GM23338 (cell line): Measurements from ENCODE around the gene ALMS1. TPM values are rescaled to one million over a fixed set of nuclear protein-coding genes. Genes with fewer than 3 reads are reported as not detected.

ENCODE experiments used
- ATAC-seq: fragments of 200-7000 bp; cut with Tn5 transposase; 3 replicates; pipeline ENCODE4 v1.9.1; 2020
- DNase-seq: peaks from one replicate; pipeline ENCODE4 v3.0.0-alpha.2; 2015; ENCODE audit warnings: low spot score
- H2AFZ ChIP-seq: fragments of 200-600 bp; sonication (generic); 2 replicates; pipeline ENCODE4 v1.8.0; 2016; ENCODE audit warnings: antibody characterized with exemption, mild to moderate bottlenecking, moderate library complexity
- H3F3A ChIP-seq: fragments of 200-600 bp; sonication (generic); replicated peaks from 2 replicates; pipeline ENCODE4 v1.8.0; 2017; ENCODE audit warnings: antibody characterized with exemption, mixed run types, low read depth
- H3K27ac ChIP-seq: fragments of 200-600 bp; sonication (generic); 2 replicates; pipeline ENCODE4 v1.6.1; 2016; ENCODE audit warnings: low read depth
- H3K27me3 ChIP-seq: fragments of 200-600 bp; sonication (generic); 2 replicates; pipeline ENCODE4 v1.8.0; 2016; ENCODE audit warnings: mild to moderate bottlenecking, mixed run types, moderate library complexity; ENCODE audit not compliant: insufficient read depth
- H3K36me3 ChIP-seq: fragments of 200-600 bp; sonication (generic); 2 replicates; pipeline ENCODE4 v1.8.0; 2016; ENCODE audit warnings: mild to moderate bottlenecking; ENCODE audit not compliant: insufficient read depth
- H3K4me1 ChIP-seq: fragments of 200-600 bp; sonication (generic); 2 replicates; pipeline ENCODE4 v1.8.0; 2016; ENCODE audit warnings: mild to moderate bottlenecking, moderate library complexity; ENCODE audit not compliant: insufficient read depth
- H3K4me2 ChIP-seq: fragments of 200-600 bp; sonication (generic); 2 replicates; pipeline ENCODE4 v1.7.1; 2017; ENCODE audit warnings: mixed run types
- H3K4me3 ChIP-seq: fragments of 200-600 bp; sonication (generic); 2 replicates; pipeline ENCODE4 v1.6.1; 2016; ENCODE audit warnings: mixed run types
- H3K79me2 ChIP-seq: fragments of 200-600 bp; sonication (generic); replicated peaks from 2 replicates; pipeline ENCODE4 v1.8.0; 2017; ENCODE audit warnings: mild to moderate bottlenecking; ENCODE audit not compliant: insufficient read depth
- H3K9me2 ChIP-seq: fragments of 200-600 bp; sonication (generic); 2 replicates; pipeline ENCODE4 v1.8.0; 2017; ENCODE audit not compliant: insufficient read depth
- H4K20me1 ChIP-seq: fragments of 200-600 bp; sonication (generic); replicated peaks from 2 replicates; pipeline ENCODE4 v1.8.0; 2017; ENCODE audit warnings: mild to moderate bottlenecking; ENCODE audit not compliant: insufficient read depth
- H3K27ac Mint-ChIP-seq: 2 replicates; pipeline ENCODE4 v1.8.0; 2020; ENCODE audit warnings: inconsistent platforms, mild to moderate bottlenecking, moderate library complexity, mixed read lengths
- H3K27me3 Mint-ChIP-seq: 3 replicates; pipeline ENCODE4 v1.8.0; 2022; ENCODE audit warnings: low read depth, mild to moderate bottlenecking, moderate library complexity, mixed read lengths, inconsistent platforms; ENCODE audit not compliant: insufficient read depth, poor library complexity
- H3K36me3 Mint-ChIP-seq: 3 replicates; pipeline ENCODE4 v1.8.0; 2021; ENCODE audit warnings: low read depth, mild to moderate bottlenecking, inconsistent platforms, moderate library complexity, mixed read lengths
- H3K4me1 Mint-ChIP-seq: 3 replicates; pipeline ENCODE4 v1.8.0; 2020; ENCODE audit warnings: mild to moderate bottlenecking, inconsistent platforms, mixed read lengths
- H3K4me3 Mint-ChIP-seq: 3 replicates; pipeline ENCODE4 v1.8.0; 2021; ENCODE audit warnings: moderate library complexity, mild to moderate bottlenecking, inconsistent platforms, mixed read lengths
- H3K9me3 Mint-ChIP-seq: 3 replicates; pipeline ENCODE4 v1.8.0; 2020; ENCODE audit warnings: moderate library complexity, mild to moderate bottlenecking, inconsistent platforms, mixed read lengths
- CREB1 ChIP-seq: fragments of 250-450 bp; sonication (Bioruptor Pico); IDR thresholded peaks from 2 replicates; pipeline ENCODE4 v1.5.0; 2020; ENCODE audit warnings: low read depth, mild to moderate bottlenecking, moderate library complexity
- EZH2 ChIP-seq: fragments of 200-600 bp; sonication (generic); IDR thresholded peaks from one replicate; pipeline ENCODE4 v1.8.0; 2017; ENCODE audit warnings: antibody characterized with exemption, mild to moderate bottlenecking, low read depth; ENCODE audit not compliant: unreplicated experiment
- EZH2phosphoT487 ChIP-seq: fragments of 200-600 bp; sonication (generic); IDR thresholded peaks from one replicate; pipeline ENCODE4 v1.8.1; 2018; ENCODE audit warnings: antibody characterized with exemption; ENCODE audit not compliant: unreplicated experiment
- JUNB ChIP-seq: IDR thresholded peaks from one replicate; pipeline ENCODE4 v1.6.1; 2016; ENCODE audit warnings: antibody characterized with exemption; ENCODE audit not compliant: unreplicated experiment
- NANOG ChIP-seq: IDR thresholded peaks from 2 replicates; pipeline ENCODE4 v1.6.1; 2016; ENCODE audit warnings: antibody characterized with exemption, borderline replicate concordance
- STAT1 ChIP-seq: IDR thresholded peaks from one replicate; pipeline ENCODE4 v1.6.1; 2016; ENCODE audit warnings: antibody characterized with exemption; ENCODE audit not compliant: unreplicated experiment
- ZNF114 ChIP-seq: fragments of 250-450 bp; sonication (Bioruptor Pico); IDR thresholded peaks from 2 replicates; pipeline ENCODE4 v1.5.0; 2020; ENCODE audit warnings: mild to moderate bottlenecking, moderate library complexity
- ZNF331 ChIP-seq: fragments of 250-450 bp; sonication (Bioruptor Pico); IDR thresholded peaks from 2 replicates; pipeline ENCODE4 v1.5.0; 2020; ENCODE audit warnings: low read depth, mild to moderate bottlenecking, moderate library complexity
- polyA plus RNA-seq: library from polyadenylated mRNA; unstranded; fragments of >200 nt; fragmentation: Nextera tagmentation; extraction: Ambion mirVana; gene quantifications from 2 replicates; pipeline ENCODE4 v1.2.1, GENCODE V29; 2016
- total RNA-seq: library from RNA; depleted of rRNA; stranded (reverse); fragments of >200 nt; shearing (Covaris generic); gene quantifications from 2 replicates; pipeline ENCODE4 v1.2.3, GENCODE V29; 2014
- TF ChIP-seq, protein P1 (sequence below), 2 experiments: fragments of 200-600 bp in 1 of 2; sonication (generic) in 1 of 2; conservative IDR thresholded peaks; 2 replicates each; pipeline versions ENCODE4 v1.5.1 to v1.6.1; 2016 to 2017; ENCODE audit warnings: antibody characterized with exemption in 2 of 2, low read depth in 2 of 2, mild to moderate bottlenecking in 2 of 2, moderate library complexity in 1 of 2
- TF ChIP-seq, protein P2 (sequence below): IDR thresholded peaks from 2 replicates; pipeline ENCODE4 v1.6.1; 2016; ENCODE audit warnings: antibody characterized with exemption
- TF ChIP-seq, protein P3 (sequence below): fragments of 250-450 bp; sonication (Bioruptor Pico); IDR thresholded peaks from 2 replicates; pipeline ENCODE4 v1.5.0; 2020; ENCODE audit warnings: mild to moderate bottlenecking, moderate library complexity

The ALMS1 gene
- total and polyA plus RNA-seq, 2 experiments from 2014 or later, result 38.8 to 65.7 TPM

DNA sequence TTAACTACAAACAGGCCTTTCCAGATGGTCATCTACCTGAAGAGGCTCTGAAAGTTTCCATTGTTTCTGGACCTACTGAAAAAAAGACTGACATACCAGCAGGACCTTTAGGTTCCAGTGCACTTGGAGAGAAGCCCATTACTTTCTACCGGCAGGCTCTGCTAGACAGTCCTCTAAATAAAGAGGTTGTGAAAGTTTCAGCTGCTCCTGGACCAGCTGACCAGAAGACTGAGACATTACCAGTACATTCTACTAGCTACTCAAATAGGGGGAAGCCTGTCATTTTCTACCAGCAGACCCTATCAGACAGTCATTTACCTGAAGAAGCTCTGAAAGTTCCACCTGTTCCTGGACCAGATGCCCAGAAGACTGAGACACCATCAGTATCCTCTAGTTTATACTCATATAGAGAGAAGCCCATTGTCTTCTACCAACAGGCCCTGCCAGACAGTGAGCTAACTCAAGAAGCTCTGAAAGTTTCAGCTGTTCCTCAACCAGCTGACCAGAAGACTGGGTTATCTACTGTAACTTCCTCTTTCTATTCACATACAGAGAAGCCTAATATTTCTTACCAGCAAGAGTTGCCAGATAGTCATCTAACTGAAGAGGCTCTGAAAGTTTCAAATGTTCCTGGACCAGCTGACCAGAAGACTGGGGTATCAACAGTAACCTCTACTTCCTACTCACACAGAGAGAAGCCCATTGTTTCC, 65.8 kb downstream of the ALMS1 start:
- Histone ChIP-seq H3K4me1 (no peaks in the 10 kb centered on the region), H4K20me1 (no peaks in the 10 kb centered on the region), H3K79me2 (no peaks in the 10 kb centered on the region), H3K27me3 (no peaks in the 10 kb centered on the region), H3F3A (no peaks in the 10 kb centered on the region), H2AFZ (no peak overlapping the region), H3K9me2 (no peaks in the 10 kb centered on the region), H3K4me2 (no peak overlapping the region), H3K36me3 (peaks cover 14% of the 10 kb centered on the region), H3K27ac (no peak overlapping the region), H3K4me3 (no peak overlapping the region)
- DNase-seq, result no peak
- H3K27ac Mint-ChIP-seq, result no peak overlapping the region
- peaks cover 51% of the 10 kb centered on the region for H3K36me3 Mint-ChIP-seq
- no peaks in the 10 kb centered on the region for H3K9me3 Mint-ChIP-seq
- TF ChIP-seq ZNF114 (CRISPR knock-in tag), result no peak
- TF ChIP-seq, protein P1, sequence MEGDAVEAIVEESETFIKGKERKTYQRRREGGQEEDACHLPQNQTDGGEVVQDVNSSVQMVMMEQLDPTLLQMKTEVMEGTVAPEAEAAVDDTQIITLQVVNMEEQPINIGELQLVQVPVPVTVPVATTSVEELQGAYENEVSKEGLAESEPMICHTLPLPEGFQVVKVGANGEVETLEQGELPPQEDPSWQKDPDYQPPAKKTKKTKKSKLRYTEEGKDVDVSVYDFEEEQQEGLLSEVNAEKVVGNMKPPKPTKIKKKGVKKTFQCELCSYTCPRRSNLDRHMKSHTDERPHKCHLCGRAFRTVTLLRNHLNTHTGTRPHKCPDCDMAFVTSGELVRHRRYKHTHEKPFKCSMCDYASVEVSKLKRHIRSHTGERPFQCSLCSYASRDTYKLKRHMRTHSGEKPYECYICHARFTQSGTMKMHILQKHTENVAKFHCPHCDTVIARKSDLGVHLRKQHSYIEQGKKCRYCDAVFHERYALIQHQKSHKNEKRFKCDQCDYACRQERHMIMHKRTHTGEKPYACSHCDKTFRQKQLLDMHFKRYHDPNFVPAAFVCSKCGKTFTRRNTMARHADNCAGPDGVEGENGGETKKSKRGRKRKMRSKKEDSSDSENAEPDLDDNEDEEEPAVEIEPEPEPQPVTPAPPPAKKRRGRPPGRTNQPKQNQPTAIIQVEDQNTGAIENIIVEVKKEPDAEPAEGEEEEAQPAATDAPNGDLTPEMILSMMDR (conservative IDR thresholded peaks at IDR 0.05; ENCODE audit: low read depth in 2 of 2), result no peak
- no peak for TF ChIP-seq STAT1
- ATAC-seq, result no peak
- no peak overlapping the region for H3K4me3 Mint-ChIP-seq
- H3K27me3 Mint-ChIP-seq, result no peaks in the 10 kb centered on the region
- H3K4me1 Mint-ChIP-seq, result no peaks in the 10 kb centered on the region

DNA sequence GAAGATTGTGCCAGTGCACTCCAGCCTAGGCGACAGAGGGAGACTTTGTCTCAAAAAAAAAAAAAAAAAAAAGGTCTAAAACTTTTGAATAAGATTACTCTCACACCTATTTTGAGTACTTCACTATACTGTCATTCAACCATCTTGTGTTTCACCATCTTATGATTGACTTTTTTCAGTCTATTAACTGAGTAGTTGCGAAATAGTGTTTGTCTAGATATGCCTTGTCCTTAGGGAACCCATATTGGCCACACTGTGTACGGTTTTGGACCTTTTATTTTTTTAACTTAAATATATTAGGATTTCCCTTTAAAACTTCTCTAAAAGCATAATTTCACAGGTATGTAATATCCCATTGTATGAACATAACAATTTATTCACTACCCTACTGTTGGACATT, 72.3 kb downstream of the ALMS1 start:
- Mint-ChIP-seq H3K36me3 (peaks cover 78% of the 10 kb centered on the region), H3K9me3 (peaks cover 48% of the 10 kb centered on the region), H3K27ac (no peak overlapping the region), H3K27me3 (peaks cover 13% of the 10 kb centered on the region), H3K4me3 (no peak overlapping the region), H3K4me1 (no peaks in the 10 kb centered on the region)
- Histone ChIP-seq H3K4me1 (no peaks in the 10 kb centered on the region), H3K4me2 (no peak overlapping the region), H3K27me3 (no peaks in the 10 kb centered on the region), H3K79me2 (no peaks in the 10 kb centered on the region), H3K27ac (no peak overlapping the region), H3K9me2 (no peaks in the 10 kb centered on the region), H4K20me1 (no peaks in the 10 kb centered on the region), H3K36me3 (peaks cover 34% of the 10 kb centered on the region), H2AFZ (no peak overlapping the region), H3K4me3 (no peak overlapping the region), H3F3A (no peaks in the 10 kb centered on the region)
- DNase-seq (no peak), ATAC-seq (no peak)
- no peak for TF ChIP-seq ZNF114 (CRISPR knock-in tag)
- no peak for TF ChIP-seq ZNF331 (CRISPR knock-in tag)
- TF ChIP-seq, protein P2, sequence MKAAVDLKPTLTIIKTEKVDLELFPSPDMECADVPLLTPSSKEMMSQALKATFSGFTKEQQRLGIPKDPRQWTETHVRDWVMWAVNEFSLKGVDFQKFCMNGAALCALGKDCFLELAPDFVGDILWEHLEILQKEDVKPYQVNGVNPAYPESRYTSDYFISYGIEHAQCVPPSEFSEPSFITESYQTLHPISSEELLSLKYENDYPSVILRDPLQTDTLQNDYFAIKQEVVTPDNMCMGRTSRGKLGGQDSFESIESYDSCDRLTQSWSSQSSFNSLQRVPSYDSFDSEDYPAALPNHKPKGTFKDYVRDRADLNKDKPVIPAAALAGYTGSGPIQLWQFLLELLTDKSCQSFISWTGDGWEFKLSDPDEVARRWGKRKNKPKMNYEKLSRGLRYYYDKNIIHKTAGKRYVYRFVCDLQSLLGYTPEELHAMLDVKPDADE, result no peak
- TF ChIP-seq EZH2, result no peak
- no peak for TF ChIP-seq NANOG
- TF ChIP-seq JUNB, result no peak
- TF ChIP-seq, protein P3, sequence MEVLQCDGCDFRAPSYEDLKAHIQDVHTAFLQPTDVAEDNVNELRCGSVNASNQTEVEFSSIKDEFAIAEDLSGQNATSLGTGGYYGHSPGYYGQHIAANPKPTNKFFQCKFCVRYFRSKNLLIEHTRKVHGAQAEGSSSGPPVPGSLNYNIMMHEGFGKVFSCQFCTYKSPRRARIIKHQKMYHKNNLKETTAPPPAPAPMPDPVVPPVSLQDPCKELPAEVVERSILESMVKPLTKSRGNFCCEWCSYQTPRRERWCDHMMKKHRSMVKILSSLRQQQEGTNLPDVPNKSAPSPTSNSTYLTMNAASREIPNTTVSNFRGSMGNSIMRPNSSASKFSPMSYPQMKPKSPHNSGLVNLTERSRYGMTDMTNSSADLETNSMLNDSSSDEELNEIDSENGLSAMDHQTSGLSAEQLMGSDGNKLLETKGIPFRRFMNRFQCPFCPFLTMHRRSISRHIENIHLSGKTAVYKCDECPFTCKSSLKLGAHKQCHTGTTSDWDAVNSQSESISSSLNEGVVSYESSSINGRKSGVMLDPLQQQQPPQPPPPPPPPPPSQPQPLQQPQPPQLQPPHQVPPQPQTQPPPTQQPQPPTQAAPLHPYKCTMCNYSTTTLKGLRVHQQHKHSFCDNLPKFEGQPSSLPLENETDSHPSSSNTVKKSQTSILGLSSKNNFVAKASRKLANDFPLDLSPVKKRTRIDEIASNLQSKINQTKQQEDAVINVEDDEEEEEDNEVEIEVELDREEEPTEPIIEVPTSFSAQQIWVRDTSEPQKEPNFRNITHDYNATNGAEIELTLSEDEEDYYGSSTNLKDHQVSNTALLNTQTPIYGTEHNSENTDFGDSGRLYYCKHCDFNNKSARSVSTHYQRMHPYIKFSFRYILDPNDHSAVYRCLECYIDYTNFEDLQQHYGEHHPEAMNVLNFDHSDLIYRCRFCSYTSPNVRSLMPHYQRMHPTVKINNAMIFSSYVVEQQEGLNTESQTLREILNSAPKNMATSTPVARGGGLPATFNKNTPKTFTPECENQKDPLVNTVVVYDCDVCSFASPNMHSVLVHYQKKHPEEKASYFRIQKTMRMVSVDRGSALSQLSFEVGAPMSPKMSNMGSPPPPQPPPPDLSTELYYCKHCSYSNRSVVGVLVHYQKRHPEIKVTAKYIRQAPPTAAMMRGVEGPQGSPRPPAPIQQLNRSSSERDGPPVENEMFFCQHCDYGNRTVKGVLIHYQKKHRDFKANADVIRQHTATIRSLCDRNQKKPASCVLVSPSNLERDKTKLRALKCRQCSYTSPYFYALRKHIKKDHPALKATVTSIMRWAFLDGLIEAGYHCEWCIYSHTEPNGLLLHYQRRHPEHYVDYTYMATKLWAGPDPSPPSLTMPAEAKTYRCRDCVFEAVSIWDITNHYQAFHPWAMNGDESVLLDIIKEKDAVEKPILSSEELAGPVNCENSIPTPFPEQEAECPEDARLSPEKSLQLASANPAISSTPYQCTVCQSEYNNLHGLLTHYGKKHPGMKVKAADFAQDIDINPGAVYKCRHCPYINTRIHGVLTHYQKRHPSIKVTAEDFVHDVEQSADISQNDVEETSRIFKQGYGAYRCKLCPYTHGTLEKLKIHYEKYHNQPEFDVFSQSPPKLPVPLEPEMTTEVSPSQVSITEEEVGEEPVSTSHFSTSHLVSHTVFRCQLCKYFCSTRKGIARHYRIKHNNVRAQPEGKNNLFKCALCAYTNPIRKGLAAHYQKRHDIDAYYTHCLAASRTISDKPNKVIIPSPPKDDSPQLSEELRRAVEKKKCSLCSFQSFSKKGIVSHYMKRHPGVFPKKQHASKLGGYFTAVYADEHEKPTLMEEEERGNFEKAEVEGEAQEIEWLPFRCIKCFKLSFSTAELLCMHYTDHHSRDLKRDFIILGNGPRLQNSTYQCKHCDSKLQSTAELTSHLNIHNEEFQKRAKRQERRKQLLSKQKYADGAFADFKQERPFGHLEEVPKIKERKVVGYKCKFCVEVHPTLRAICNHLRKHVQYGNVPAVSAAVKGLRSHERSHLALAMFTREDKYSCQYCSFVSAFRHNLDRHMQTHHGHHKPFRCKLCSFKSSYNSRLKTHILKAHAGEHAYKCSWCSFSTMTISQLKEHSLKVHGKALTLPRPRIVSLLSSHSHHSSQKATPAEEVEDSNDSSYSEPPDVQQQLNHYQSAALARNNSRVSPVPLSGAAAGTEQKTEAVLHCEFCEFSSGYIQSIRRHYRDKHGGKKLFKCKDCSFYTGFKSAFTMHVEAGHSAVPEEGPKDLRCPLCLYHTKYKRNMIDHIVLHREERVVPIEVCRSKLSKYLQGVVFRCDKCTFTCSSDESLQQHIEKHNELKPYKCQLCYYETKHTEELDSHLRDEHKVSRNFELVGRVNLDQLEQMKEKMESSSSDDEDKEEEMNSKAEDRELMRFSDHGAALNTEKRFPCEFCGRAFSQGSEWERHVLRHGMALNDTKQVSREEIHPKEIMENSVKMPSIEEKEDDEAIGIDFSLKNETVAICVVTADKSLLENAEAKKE, result no peak
- no peak for TF ChIP-seq CREB1
- TF ChIP-seq EZH2phosphoT487, result no peak
